ENCODE data around the gene RAD52. TPM values are rescaled to one million over a fixed set of nuclear protein-coding genes. Genes with fewer than 3 reads are reported as not detected.

The RAD52 gene
- polyA plus RNA-seq, 1 donor from 2014 or later, result 25.5 TPM

- Histone ChIP-seq H4K20me1 (ENCODE audit: insufficient read depth) (no peaks in the 10 kb centered on the region), H3F3A (ENCODE audit: insufficient read depth, low read length, poor library complexity, severe bottlenecking) (no peaks in the 10 kb centered on the region), H3K79me2 (replicated peaks; ENCODE audit: insufficient read depth, low read length) (peaks cover 20% of the 10 kb centered on the region), H3K9me2 (ENCODE audit: insufficient read depth, low read length) (no peaks in the 10 kb centered on the region), H3K4me3 (ENCODE audit: low read length) (no peak overlapping the region), H3K9ac (ENCODE audit: low read length) (no peak overlapping the region), H3K4me2 (ENCODE audit: low read length) (no peak overlapping the region), H2AFZ (ENCODE audit: low read depth, low read length) (no peak overlapping the region), H3K27ac (ENCODE audit: low read length) (no peak overlapping the region), H3K36me3 (ENCODE audit: insufficient read depth, low read length) (no peaks in the 10 kb centered on the region), H3K27me3 (ENCODE audit: insufficient read depth, low read depth, low read length) (no peaks in the 10 kb centered on the region), H3K9me3 (ENCODE audit: low read length) (no peaks in the 10 kb centered on the region)
- TF ChIP-seq CTCF (IDR thresholded peaks at IDR 0.05; ENCODE audit: poor library complexity, severe bottlenecking) (no peak), RAD21 (conservative IDR thresholded peaks at IDR 0.05) (no peak), POLR2AphosphoS5 (IDR thresholded peaks at IDR 0.05) (no peak), MXI1 (conservative IDR thresholded peaks at IDR 0.05; ENCODE audit: poor library complexity, severe bottlenecking) (no peak), EZH2 (IDR thresholded peaks at IDR 0.05; ENCODE audit: borderline replicate concordance, insufficient read depth, low read length, poor library complexity, severe bottlenecking) (no peak), REST (IDR thresholded peaks at IDR 0.05; ENCODE audit: borderline replicate concordance) (no peak), SMC3 (conservative IDR thresholded peaks at IDR 0.05; ENCODE audit: poor library complexity) (no peak), TAF1 (IDR thresholded peaks at IDR 0.05; ENCODE audit: low read depth) (no peak), EP300 (conservative IDR thresholded peaks at IDR 0.05; ENCODE audit: poor library complexity, severe bottlenecking) (no peak)
Measured at GRCh38 chr12:943051-943450, 6.4 kb downstream of the RAD52 start.

- Histone ChIP-seq H3K9me3 (ENCODE audit: low read length) (no peaks in the 10 kb centered on the region), H3K9me2 (ENCODE audit: insufficient read depth, low read length) (no peaks in the 10 kb centered on the region), H3K4me2 (ENCODE audit: low read length) (no peak overlapping the region), H3K79me2 (replicated peaks; ENCODE audit: insufficient read depth, low read length) (peaks cover 3% of the 10 kb centered on the region), H3K27ac (ENCODE audit: low read length) (no peak overlapping the region), H3K9ac (ENCODE audit: low read length) (no peak overlapping the region), H4K20me1 (ENCODE audit: insufficient read depth) (no peaks in the 10 kb centered on the region), H3K27me3 (ENCODE audit: insufficient read depth, low read depth, low read length) (no peaks in the 10 kb centered on the region), H3F3A (ENCODE audit: insufficient read depth, low read length, poor library complexity, severe bottlenecking) (no peaks in the 10 kb centered on the region), H2AFZ (ENCODE audit: low read depth, low read length) (no peak overlapping the region), H3K4me3 (ENCODE audit: low read length) (no peak overlapping the region), H3K36me3 (ENCODE audit: insufficient read depth, low read length) (no peaks in the 10 kb centered on the region)
- TF ChIP-seq POLR2AphosphoS5 (IDR thresholded peaks at IDR 0.05), result no peak
- TF ChIP-seq SMC3 (conservative IDR thresholded peaks at IDR 0.05; ENCODE audit: poor library complexity), result no peak
- no peak for TF ChIP-seq EZH2 (IDR thresholded peaks at IDR 0.05; ENCODE audit: borderline replicate concordance, insufficient read depth, low read length, poor library complexity, severe bottlenecking)
- TF ChIP-seq RAD21 (conservative IDR thresholded peaks at IDR 0.05), result no peak
Measured at GRCh38 chr12:938810-939209, 10.7 kb downstream of the RAD52 start.

Measured in neural cell (in vitro differentiated cells).